ENCODE data around the gene ADRB2.
A peak's percentile ranks its signal among the peaks of the same experiment; 100 is the strongest.
"Not testable (repeated sequence)": the region's sequence is repeated elsewhere in the genome, so short reads cannot be mapped to it uniquely, and the experiment has no call there.

The ADRB2 gene

DNA sequence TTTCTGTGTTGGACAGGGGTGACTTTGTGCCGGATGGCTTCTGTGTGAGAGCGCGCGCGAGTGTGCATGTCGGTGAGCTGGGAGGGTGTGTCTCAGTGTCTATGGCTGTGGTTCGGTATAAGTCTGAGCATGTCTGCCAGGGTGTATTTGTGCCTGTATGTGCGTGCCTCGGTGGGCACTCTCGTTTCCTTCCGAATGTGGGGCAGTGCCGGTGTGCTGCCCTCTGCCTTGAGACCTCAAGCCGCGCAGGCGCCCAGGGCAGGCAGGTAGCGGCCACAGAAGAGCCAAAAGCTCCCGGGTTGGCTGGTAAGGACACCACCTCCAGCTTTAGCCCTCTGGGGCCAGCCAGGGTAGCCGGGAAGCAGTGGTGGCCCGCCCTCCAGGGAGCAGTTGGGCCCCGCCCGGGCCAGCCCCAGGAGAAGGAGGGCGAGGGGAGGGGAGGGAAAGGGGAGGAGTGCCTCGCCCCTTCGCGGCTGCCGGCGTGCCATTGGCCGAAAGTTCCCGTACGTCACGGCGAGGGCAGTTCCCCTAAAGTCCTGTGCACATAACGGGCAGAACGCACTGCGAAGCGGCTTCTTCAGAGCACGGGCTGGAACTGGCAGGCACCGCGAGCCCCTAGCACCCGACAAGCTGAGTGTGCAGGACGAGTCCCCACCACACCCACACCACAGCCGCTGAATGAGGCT lies at the start of gene ADRB2:
Gene ADRB2 (plus strand): TSS at position 559 of the 686 bp plus-strand sequence. CDS start 221 bp downstream, outside the sequence.
- DNase-seq: peak; percentile 26 to 74

DNA sequence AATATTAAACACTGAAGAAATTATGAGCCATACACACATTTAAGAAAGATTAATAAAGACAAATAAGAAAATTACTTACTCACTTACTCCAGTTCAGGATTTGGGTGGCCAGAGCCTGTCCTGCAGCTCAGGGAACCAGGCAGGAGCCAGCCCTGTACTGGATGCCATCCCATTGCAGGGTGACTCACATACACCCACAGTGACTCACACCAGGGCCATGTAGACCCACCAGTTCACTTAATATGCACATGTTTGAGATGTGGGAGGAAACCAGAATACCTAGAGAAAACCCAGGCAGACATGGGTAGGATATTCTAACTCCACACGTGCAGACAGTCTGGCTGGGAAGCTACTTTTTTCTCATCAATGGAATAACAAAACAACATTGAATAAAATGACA lies 49.6 kb upstream of the ADRB2 start:
- no peak for DNase-seq

DNA sequence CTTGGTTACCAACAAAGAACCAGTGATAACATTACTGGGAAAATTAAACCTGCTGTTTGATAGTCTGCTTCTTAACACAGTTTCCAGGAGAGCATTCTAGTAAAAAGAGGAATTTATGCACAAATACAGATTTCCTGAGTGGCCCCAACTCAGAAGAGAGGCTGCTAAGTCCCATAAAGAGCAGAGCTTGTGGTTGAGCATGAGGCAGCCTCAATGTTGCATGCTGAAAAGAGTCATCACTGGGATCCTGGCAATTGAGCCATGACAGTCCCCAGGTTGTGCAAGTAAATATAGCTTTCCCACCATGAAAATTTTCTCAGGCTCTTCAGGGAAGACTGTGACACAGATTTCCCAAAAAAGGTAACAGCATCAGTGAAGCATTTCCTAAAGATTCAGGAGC lies 47.5 kb upstream of the ADRB2 start:
- no peak for DNase-seq

DNA sequence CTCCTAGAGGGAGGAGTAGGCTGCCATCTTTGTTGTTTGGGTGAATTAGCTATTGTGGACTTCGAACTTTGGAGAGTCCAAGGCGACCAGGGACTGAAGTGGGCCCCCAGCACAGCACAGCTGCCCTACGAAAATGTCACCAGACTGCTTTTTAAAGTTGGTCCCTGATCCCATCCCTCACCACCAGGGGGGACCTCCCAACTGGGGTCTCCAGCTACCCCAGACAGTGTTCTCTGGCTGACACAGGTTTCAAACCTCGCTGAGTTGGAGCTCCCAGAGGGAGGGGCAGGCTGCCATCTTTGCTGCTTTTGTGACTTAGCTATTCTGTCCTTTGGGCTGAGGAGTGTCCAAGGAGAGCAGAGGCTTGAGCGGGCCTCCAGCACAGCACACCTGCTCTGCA lies 45.7 kb upstream of the ADRB2 start:
- DNase-seq: no peak

DNA sequence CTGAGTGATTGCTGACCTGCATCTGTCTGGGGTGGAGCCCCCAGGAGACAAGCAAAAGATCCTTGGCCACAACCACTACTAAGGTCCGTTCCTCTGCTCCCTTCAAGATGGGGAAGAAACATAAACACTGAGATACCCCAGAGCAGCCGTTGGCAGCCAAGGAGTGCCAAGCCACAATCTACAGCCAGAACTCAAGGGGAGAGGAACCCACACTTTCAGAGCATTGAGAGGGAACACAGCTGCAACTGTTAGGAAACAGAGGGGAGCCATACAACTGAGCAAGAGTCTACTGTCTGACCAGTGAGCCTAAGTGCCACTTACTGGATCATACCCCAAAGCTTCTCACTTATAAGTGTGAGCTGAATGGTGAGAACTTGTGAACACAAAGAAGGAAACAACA lies 44.6 kb upstream of the ADRB2 start:
- DNase-seq: no peak

DNA sequence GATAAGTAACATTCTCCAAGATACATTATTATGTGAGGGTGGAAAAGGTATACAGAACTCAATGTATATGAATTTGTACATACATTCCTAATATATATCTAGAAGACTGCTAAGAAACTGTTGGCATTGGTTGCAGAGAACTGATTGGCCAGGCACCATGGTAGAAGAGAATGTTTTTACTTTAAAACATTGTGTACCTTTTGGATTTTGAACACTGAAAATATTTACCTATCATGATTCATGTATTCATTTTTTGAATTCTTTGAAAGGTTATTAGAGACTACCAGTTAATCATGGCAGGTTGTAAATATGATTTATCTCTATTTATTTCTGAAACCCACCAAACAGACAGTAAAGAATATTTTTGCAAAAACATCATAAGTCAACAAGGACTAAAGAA lies 41.2 kb upstream of the ADRB2 start:
- DNase-seq: no peak

DNA sequence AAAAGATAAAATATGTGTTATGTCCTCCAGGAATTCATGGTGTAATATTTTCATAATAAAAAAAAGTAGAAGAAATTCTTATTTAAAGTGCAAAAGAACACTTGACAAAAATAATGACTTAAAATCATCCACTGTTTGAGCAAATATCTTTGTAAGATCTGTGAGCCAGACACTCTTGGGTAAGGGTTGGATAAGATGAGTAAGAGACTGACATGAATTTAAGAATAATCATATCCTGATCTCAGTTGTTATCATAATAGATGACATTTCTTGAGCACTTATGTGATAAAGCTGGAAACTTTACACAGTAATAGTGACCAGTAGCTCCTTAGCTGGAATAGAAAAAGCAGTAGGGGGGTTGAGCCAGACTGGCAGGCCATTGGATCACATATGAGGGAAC lies 40.0 kb upstream of the ADRB2 start:
- DNase-seq: no peak

DNA sequence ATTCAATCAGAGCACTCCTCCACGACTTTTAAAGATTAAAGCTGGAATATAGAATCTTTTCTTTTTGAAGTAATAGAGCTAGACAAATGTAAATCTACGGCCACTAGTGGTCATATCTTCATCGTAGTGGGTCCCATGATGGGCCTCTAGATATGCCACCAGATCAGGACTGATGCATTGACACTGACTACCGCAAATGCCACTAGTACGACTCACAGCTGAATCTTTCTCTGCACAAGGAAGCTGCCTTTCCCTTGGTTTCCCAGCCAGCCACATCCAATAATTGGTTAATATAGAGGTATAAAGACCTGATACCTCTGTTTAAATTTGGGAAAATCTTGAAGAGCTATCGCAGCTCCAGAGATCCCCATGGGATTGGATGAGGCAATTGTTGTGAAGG lies 37.8 kb upstream of the ADRB2 start:
- no peak for DNase-seq

DNA sequence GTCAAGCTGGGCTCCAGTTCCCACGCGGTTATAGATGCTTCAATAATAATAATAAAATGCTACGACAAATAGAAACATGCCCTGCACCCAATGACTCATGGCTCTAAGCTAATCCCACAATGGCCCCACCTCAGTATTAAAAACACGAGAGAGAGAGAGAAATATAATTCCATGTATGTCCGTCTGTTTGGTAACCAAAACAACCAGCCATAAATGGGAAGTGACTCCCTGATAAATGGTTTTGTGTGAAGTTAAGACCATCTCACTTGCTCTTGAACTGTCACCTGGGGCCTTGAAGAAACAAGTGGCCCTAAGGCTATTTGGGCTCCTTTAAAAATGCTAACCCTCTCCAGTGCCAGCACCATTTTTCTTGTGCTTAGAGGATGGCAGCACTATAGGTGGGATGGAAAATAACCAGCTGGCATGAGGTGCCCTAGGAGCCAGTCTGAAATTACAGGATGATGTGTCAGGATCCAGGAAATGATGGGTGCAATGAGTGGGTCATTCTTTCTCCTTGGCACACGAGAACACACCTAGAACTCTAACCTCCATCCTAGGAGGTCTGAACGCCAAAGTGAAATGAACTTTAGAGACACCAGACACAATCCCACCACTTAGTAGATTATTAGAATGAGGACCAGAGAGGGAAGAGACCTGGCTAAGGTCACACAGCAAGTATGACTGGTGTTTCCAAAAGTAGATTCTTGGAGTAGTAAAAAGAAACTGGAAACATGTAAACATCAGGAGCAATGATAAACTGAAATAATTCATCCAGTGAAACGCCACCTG lies 35.7 kb upstream of the ADRB2 start:
- no peak for DNase-seq

DNA sequence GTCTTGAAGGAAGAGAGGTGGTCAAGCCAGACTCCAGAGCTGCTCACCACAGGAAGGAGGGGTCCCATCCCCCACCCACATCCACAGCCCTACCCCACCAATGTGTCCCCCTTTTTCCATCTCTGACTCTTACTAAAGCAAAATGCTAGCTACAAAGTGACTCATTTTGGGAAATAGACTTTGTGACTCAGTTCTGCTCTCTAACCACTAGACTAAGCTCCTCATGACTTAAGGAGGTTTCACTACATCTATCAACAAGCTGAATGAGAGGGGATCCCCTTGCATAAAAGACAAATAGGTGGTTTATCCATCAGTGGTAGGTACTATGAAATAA lies 35.1 kb upstream of the ADRB2 start:
- no peak for DNase-seq

DNA sequence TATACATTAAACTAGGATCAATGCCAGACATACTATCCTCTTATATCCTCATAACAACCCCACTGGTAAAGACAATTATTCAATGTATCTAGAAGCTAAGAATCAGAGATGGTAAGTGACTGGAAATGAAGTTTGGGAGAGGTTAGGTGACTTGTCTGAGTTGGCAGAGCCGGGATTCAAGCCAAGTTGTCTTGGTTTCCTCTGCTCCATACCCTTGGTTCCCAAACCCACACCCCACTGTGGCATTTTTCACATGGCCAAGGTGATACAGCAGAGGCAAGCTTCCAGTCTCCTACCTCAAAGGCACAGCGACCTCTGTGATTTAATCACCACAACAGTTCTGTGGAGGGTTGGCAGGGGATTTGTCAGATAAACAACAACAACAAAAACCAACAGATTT lies 34.7 kb upstream of the ADRB2 start:
- no peak for DNase-seq

DNA sequence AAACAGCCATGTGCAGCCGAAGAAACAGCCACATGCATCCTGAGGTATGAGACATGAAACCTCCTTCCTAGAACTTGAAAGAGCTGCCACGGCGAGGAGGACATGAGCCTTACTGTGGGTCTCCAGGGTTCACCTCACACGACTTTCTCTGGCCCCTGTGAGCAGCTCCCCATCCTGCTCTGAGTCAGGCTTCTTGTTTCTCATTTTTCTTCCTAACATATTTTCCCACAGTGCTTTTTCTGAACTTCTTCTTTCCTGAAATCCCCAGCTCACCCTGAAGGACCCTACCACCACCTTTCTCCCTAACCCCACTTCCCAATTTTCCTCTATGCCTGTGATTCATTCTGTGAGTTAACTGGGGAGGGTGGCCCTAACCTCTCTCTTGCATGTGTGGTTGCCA lies 33.7 kb upstream of the ADRB2 start:
- no peak for DNase-seq

DNA sequence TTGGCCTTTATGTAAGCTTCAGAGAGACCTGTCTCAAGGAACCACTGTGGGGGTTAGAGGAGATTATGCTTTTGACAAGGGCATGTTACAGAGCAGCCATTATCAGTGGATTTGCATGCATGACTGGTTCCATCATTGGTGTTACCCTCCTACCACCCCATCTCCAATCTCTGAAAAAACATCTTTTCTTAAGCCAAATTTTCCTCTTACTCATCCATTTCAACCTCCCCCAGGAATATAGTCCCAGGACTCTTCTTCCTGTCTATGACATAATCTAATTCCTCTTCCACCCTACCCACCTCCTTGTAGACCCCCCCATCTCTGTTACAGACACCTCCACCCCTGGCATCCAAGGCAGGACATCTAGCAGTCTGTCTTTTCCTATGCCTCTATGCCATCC lies 33.1 kb upstream of the ADRB2 start:
- no peak for DNase-seq

DNA sequence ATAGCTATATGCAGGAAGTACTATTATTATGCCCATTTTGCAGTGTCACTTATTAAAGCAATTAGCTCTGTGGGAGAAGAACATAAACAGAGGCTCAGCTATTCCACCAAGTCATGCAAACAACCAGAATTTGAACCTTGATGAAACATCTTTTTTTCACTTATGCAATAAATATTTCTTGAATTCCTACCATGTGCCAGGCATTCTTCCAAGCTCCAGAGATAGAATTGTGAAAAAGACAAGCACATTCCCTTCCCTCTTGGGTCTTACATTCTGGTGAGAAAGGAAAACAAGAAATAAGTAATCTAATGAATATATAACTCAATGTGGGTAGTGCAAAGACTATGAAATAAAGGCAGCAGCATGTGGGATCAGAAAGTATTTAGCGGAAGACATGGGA lies 32.1 kb upstream of the ADRB2 start:
- no peak for DNase-seq

DNA sequence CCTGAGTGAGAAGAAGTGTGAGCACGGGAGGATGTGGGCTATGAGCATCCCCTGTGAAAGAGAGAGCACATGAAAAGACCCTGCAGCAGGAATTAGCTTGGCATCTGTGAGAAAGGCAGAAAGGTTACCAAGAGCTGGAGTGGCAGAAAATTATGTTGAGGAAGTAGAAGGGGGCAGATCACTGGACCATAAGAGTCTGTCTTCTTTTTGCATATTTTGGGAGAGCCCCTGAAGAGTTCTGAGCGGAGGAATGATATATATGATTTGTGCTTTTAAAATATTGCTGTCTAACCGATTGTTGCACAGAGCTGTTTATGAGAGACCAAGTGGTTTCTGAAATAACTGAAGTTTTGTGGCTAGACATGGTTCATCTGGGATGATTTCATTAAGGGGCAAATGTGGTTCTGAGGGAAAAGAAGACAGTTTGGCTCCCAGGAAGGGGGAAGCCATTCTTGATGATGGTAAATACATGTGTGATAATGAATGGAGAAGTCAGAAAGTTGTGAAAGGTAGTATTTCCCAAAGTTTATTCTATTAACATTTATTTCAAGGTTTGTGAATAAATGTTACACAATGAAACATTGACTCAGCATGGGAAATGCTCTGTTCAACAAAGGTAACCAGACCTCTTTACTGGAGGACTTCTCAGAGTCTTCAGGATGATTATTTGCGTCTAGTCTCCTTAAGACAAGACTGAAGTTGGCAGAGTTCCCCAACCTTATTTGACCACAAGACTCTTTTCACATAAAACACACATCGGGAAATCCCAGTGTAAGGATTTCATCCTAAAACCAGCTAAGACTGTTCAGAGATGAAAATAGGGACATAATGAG lies 31.5 kb upstream of the ADRB2 start:
- no peak for DNase-seq

DNA sequence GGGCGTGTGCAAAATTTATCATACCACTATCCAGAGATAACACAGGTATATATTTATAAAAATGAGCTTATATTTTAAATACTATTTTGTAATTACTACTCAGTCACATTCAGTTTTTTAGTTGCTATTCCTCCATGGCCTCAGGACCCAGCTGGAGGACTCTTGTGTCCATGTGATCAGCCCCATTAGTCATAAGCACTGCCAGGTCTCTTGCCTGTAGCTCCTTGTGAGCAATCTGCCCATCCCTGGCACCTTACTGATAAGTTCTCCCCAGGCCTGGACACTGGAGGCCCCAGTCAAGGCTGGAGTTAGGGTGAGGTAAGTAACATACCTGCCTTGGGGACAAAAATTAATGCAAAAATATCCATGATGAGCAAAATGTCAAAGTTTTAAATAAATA lies 29.5 kb upstream of the ADRB2 start:
- DNase-seq: no peak

DNA sequence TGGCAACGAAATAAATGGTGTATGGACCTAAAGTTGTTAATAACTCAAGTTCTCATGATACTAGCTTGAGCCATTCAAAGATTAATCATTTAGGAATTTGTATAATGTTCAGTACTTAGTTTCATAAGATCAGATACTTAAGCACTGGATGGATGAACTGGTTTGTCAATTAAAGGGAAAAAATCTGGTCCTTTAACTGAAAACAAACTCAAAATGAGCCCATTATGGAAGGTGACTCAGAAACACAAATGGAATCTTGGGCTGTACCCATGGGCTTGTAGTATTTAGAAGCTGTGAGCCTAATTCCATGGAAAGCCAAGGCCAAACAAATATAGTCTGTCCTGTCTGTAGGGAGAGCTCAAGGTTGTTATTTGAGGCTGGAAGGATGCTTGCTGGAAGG lies 27.6 kb upstream of the ADRB2 start:
- no peak for DNase-seq

DNA sequence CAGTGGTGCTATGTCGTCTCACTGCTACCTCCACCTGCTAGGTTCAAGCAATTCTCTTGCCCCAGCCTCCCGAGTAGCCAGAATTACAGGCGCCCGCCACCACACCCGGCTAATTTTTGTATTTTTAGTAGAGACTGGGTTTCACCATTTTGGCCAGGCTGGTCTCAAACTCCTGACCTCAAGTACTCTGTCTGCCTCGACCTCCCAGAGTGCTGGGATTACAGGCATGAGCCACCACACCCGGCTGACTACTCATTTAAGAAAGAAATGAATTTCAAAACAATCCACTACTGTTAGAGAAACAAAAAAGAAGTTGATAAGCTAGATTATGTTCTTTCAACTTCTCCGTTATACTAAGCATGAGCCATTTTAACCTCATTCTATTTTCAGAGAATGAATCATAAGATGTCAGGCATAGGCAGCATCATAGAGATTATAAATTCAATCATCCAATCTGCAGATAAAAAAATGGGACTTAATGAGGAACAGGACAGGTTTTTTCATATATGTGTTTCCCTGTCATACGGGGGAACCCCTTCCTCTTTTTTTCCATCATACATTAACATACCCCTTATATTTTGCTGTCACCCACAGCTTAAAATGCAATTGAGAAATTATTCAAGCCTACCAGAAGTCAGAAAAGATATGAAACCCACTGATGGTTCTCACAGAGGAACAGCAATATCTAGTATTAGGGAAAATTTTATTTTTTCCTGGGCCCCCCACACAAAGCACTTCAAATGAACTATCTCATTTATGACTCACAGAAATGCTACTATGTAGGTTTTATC lies 26.5 kb upstream of the ADRB2 start:
- no peak for DNase-seq

DNA sequence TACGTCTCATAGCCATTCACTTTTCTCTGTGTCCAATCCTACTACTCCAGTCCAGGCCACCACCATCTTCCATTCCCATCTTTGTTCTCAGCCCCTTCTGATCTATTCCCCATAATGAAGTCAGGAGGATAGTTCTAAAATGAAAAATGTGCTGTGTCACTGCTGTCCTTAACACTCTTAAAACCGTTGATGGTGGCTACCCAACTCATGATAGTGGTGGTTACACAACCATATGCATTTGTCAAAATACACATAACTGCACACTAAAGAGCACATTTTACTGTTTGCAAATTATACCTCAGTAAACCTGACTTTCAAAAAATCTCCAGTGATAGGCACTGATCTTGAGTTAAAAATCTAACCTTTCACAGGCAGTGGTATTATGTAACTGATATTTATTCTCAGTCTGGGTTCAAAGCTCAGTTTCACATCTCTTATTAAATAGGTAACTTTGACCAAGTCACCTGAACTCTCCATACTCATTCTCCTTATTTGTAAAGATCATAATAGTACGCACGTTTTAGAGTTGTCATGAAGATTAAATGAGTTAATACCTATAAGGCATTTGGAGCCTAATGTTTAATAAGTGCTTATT lies 24.6 kb upstream of the ADRB2 start:
- no peak for DNase-seq

DNA sequence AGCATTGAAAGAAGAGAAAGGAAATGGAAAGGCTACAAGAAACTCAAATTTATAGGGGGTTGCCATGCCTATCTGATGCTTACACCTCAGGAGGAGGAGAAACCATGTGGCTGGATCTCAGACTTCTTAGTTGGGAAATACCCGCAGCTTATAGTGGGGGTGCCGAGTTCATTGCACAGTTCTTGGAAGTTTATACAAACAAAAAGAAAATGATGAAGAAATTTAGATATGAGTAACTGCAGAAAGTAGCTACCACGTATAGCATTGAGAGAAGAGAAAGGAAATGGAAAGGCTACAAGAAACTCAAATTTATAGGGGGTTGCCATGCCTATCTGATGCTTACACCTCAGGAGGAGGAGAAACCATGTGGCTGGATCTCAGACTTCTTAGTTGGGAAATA lies 23.0 kb upstream of the ADRB2 start:
- DNase-seq: not testable (repeated sequence)

DNA sequence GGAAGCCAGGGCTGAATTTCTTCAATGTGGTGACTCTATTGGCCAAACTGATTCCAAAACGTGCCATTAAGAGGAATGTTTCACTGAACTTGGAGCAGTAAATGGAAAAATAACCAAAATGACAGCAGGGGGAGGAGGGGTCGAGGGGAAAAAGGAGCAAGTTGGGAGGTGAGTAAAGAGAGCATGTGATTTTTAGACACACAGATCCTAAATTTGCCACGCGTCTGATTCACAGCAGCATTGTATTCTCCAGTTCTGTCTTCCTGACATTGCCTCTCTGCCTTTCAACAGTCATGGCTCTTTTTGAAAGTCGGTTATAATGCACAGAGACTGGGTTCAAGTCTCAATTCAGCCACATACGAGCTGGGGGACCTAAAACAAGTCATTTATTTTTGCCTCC lies 22.0 kb upstream of the ADRB2 start:
- no peak for DNase-seq
